Coronary artery (tissue), 2 donors: ENCODE data around the gene ACYP1.

ENCODE experiments used
- DNase-seq: peaks from one replicate; pipeline ENCODE4 v3.0.0-alpha.2; 2017; ENCODE audit warnings: low spot score
- H3K27ac ChIP-seq, 2 donors: fragments of 200-600 bp; sonication (generic); one replicate each; pipeline ENCODE4 v1.5.1; 2016 to 2019
- H3K4me3 ChIP-seq: fragments of 200-600 bp; sonication (generic); 2 replicates; pipeline ENCODE4 v1.5.1; 2016; ENCODE audit warnings: mild to moderate bottlenecking, moderate library complexity
- CTCF ChIP-seq: fragments of 200-600 bp; sonication (generic); IDR thresholded peaks from one replicate; pipeline ENCODE4 v1.5.1; 2019; ENCODE audit warnings: antibody characterized with exemption

The ACYP1 gene

DNA sequence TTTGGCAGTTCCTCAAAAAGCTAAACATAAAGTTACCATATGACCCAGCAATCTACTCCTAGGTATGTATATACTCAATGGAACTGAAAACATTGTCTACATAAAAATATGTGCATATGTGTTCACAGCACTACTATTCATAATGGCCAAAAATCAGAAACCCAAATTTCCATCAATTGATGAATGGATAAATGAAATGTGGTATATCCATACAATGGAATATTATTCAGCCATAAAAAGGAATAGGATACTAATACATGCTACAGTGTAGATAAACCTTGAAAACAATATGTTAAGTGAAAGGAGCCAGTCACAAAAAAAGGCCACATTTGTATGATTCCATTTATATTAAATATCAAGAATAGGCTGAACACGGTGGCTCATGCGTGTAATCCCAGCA lies 3.4 kb downstream of the ACYP1 start:
- Histone ChIP-seq H3K4me3 (no peak overlapping the region), H3K27ac (no peak overlapping the region)
- DNase-seq: no peak
- TF ChIP-seq CTCF: no peak

DNA sequence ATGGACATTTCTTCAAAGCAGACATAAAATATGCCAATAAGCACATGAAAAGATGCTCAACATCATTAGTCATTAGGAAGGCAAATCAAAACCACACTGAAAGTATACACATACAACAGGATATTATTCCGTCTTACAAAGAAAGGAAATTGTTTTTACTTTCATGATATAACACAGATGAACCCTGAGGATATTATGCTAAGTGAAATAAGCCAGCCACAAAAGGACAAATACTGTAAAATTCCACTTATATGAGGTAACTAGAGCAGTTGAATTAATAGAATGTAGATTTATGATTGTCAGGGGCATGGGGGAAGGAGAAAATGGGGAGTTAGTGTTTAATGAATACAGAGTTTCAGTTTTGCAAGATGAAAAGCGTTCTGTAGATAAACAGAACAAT lies 4.2 kb downstream of the ACYP1 start:
- Histone ChIP-seq H3K27ac (no peak overlapping the region), H3K4me3 (no peak overlapping the region)
- no peak for DNase-seq
- no peak for TF ChIP-seq CTCF

DNA sequence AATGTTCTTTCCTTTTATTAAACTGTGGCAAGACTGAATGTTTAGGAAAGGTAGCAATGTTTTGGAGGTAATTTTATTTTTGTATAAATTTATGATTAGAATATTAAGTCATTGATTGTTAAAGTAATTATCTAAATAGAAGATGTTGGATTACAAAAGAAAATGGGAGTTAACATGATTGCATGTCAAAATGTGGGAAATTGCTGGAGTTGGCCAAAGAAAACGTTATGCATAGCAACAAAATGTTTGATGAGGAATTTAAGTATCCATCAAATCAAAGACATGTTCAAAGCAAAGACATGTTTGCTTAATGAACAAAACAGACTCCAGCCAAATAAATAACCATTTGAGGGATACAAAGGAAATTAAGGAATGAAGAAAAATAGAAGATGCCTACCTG lies 9.4 kb downstream of the ACYP1 start:
- DNase-seq: no peak
- Histone ChIP-seq H3K4me3 (no peak overlapping the region), H3K27ac (no peak overlapping the region)
- no peak for TF ChIP-seq CTCF

GRCh38 chr14:75053396-75054291 lies 10.2 kb downstream of the ACYP1 start:
- Histone ChIP-seq H3K27ac (no peak overlapping the region), H3K4me3 (no peak overlapping the region)
- DNase-seq: no peak
- TF ChIP-seq CTCF: no peak

DNA sequence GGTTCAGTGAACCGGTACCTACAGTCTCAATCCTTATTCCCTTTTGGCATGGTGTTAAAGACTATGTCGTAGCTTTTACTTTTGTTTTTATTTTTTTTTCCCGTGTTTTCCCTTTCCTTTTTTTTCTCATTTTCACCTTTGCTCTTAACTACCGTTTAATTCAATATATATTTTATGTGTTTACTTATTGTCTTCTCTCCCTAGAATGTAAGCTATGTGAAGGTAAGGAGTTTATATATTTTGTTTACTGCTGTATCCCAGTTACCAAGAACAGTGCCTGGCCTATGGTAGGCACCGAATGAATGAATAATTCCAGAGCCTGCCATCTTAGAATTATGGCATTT lies 12.3 kb downstream of the ACYP1 start:
- no peak for DNase-seq
- Histone ChIP-seq H3K4me3 (peak overlapping the region; percentile 76), H3K27ac (peak overlapping the region; percentile 90 to 91)
- no peak for TF ChIP-seq CTCF

DNA sequence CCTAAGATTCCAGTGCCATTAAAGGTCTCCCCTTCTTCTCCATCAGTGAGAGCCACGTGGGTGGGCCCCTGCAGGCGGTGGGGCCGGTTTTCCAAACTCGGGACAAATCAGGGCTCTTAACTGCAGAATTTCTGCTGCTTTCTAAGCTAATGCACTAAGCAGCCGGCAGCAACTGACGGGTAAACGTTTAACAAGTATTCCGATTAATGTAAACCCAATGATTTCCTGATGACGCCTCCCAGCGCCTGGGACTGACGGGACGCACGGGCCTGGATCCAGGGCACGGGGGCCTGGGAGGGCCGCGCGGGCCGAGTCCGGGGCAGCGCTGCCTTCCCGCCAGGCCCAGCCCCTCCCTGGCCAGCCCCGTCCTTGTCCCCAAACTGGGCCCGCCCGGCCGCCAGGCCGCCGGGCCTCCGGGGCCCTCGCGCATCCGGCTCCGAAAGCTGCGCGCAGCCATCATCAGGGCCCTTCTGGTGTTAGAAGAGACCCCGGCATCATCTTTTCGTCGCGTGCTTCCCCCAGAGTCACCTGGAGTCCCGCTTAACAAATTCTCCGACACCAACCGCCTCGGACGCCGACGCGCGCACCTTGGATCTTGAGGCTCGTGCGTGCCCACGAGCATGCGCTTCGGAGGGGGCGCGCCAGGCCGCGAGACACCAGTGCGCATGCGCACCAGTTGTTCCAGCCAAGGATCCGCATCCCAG lies 12.8 kb downstream of the ACYP1 start, which contains the start of gene MLH3:
MLH3 (minus strand) TSS at position 616 of the 704 bp plus-strand sequence. CDS start 1,812 bp downstream, outside the sequence.
- H3K27ac ChIP-seq: peak within 1 kb of the TSS; percentile 90 to 91
- peak within 1 kb of the TSS; percentile 76 for H3K4me3 ChIP-seq
- peak; percentile 81 for DNase-seq
- TF ChIP-seq CTCF: no peak
